Measurements from ENCODE around the gene HDAC10. TPM values are rescaled to one million over a fixed set of nuclear protein-coding genes. Genes with fewer than 3 reads are reported as not detected.

Gene HDAC10
- polyA plus RNA-seq, 1 of the 3 experiments (the other 2 are of a cell fraction) = 51.9 TPM

DNA sequence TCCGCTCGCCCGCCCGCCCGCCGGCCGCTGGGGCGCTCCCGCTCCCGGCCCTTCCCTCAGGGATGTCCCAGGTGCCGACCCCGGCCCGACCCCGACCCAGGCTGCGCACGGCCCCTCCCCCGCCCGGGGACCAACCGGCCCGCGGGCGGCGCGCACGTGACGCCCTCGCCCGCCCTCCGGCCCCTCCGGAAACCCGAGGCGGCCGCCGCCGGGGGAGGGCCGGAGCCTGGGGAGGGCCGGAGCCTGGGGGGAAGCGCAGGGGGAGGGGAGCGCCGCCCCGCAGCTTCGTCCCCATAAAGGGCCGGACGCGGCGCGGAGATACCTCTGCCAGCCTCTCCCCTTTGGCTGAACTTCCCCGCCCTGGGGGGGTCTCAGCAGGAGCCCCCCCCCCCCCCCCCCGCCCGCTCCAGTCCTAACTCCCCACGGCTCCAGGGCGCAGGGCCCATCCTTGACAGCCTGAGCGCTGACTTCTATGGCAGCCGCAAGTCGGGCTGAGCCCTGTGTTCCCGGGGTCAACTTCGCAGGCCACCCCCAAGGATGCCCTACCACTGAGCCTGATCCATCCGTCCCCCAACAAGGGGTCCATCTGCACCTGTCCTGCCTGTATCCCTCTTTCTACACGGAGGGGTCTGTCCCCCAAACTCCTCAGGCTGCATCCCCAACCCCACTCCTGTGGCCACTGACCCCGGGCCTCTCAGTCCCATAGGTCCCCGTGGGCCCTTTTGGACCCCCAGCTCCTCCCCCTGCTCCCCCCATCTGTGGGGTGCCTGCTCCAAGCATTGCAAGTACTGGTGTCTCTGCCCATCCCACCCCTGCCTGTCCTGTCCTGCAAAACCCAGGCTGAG, 10.8 kb upstream of the HDAC10 start, which contains the start of gene MAPK12 (continued):
- TF ChIP-seq EZH2phosphoT487 (IDR thresholded peaks at IDR 0.05; ENCODE audit: borderline replicate concordance, low read depth) (no peak), POLR2AphosphoS5 (IDR thresholded peaks at IDR 0.05; ENCODE audit: low read depth, low read length) (no peak), NRF1 (IDR thresholded peaks at IDR 0.05; ENCODE audit: low read depth, low read length) (no peak), ELF1 (IDR thresholded peaks at IDR 0.05) (no peak), MEF2A (IDR thresholded peaks at IDR 0.05; ENCODE audit: borderline replicate concordance, low read depth) (no peak), RCOR1 (IDR thresholded peaks at IDR 0.05; ENCODE audit: low read length) (no peak)
- TF ChIP-seq, protein P1, sequence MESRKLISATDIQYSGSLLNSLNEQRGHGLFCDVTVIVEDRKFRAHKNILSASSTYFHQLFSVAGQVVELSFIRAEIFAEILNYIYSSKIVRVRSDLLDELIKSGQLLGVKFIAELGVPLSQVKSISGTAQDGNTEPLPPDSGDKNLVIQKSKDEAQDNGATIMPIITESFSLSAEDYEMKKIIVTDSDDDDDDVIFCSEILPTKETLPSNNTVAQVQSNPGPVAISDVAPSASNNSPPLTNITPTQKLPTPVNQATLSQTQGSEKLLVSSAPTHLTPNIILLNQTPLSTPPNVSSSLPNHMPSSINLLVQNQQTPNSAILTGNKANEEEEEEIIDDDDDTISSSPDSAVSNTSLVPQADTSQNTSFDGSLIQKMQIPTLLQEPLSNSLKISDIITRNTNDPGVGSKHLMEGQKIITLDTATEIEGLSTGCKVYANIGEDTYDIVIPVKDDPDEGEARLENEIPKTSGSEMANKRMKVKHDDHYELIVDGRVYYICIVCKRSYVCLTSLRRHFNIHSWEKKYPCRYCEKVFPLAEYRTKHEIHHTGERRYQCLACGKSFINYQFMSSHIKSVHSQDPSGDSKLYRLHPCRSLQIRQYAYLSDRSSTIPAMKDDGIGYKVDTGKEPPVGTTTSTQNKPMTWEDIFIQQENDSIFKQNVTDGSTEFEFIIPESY (IDR thresholded peaks at IDR 0.05; ENCODE audit: borderline replicate concordance, low read depth) = no peak
- TF ChIP-seq, protein P2, sequence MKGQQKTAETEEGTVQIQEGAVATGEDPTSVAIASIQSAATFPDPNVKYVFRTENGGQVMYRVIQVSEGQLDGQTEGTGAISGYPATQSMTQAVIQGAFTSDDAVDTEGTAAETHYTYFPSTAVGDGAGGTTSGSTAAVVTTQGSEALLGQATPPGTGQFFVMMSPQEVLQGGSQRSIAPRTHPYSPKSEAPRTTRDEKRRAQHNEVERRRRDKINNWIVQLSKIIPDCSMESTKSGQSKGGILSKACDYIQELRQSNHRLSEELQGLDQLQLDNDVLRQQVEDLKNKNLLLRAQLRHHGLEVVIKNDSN (IDR thresholded peaks at IDR 0.05; ENCODE audit: borderline replicate concordance, low read depth) = peak; percentile 79
- TF ChIP-seq, protein P3, sequence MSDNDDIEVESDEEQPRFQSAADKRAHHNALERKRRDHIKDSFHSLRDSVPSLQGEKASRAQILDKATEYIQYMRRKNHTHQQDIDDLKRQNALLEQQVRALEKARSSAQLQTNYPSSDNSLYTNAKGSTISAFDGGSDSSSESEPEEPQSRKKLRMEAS (IDR thresholded peaks at IDR 0.05; ENCODE audit: low read depth) = 0 out of 2 replicates have a peak, but pooled peaks have one; percentile 8

DNA sequence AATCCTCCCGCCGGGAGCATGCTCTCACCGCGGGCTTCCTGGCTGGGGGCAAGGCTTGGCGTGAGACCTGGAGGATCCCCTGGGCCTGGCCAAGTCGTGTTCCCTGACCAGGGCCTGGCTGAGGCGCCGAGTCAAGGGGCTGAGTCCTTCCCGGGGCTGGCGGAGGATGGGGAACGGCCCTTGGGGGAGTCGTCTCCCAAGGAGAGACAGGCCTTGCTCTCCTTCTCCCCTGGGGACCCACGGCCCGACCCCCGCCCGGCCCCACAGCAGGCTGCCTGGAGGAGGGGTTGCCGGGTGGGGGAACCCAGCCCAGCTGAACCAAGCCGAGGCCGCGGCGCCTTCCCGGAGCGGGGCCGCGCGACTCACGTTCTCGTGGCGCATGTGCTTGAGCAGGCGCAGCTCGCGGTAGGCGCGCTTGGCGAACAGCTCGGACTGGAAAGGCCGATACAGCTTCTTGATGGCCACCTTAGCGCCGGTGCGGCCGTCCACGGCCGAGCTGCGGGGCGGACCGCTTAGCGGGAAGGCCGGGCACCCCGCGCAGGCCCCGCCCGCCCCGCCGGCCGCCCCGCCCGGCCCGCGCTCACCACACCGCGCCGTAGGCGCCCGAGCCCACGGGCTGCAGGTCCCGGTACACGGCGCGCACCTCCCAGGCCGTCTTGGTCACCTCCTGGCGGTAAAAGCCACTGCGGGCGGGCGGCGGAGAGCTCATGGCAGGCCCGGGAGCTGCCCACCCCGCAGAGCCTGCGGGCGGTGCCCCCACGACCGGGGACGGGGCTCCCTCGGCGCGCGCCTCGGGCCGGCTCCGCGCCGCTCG, 9.9 kb upstream of the HDAC10 start:
- POLR2A ChIA-PET = interaction anchor here (1.0 to 1.8 kb wide), 3 partner anchors 11 to 81 kb away, joined by 3 to 4 read pairs (median 3); no protein-coding TSS in a partner anchor
- H3K9ac ChIP-seq = peak overlapping the region; percentile 73

More for the DNA sequence above, 9.9 kb upstream of the HDAC10 start:
- no peaks in the 10 kb centered on the region for H3K27me3 ChIP-seq (ENCODE audit: insufficient read depth)
- H3K79me2 ChIP-seq (ENCODE audit: insufficient read depth) = peaks cover 27% of the 10 kb centered on the region
- peaks cover 14 to 25% of the 10 kb centered on the region in 2 experiments; a peak in 2 of 4 replicates for H3K4me1 ChIP-seq (ENCODE audit: control insufficient read depth in 1 of 2, insufficient read depth in 2 of 2, low read depth in 1 of 2, low read length in 1 of 2)
- no peaks in the 10 kb centered on the region for H3F3A ChIP-seq (replicated peaks; ENCODE audit: insufficient read depth)
- no peaks in the 10 kb centered on the region for H3K9me2 ChIP-seq
- peak; percentile 50; the same call in 1 of the 2 replicates for TF ChIP-seq MXI1 (IDR thresholded peaks at IDR 0.05; ENCODE audit: low read depth, low read length)
- TF ChIP-seq MEF2A (IDR thresholded peaks at IDR 0.05; ENCODE audit: borderline replicate concordance, low read depth) = no peak
- TF ChIP-seq, protein P3 (IDR thresholded peaks at IDR 0.05; ENCODE audit: low read depth) = peak; percentile 79
- no peak for TF ChIP-seq SMC3 (IDR thresholded peaks at IDR 0.05; ENCODE audit: low read depth, low read length)
- TF ChIP-seq, protein P2 (IDR thresholded peaks at IDR 0.05; ENCODE audit: borderline replicate concordance, low read depth) = no peak
- no peak for TF ChIP-seq FOSL2 (IDR thresholded peaks at IDR 0.05; ENCODE audit: borderline replicate concordance, low read depth)
- peak; percentile 44; the same call in 1 of the 2 replicates for TF ChIP-seq SIN3A (IDR thresholded peaks at IDR 0.05; ENCODE audit: borderline replicate concordance, low read depth, low read length)
- TF ChIP-seq NRF1 (IDR thresholded peaks at IDR 0.05; ENCODE audit: low read depth, low read length) = peak; percentile 69
- DNase-seq = peak; percentile 84
- CTCF ChIA-PET = interaction anchor here (0.7 to 4.9 kb wide), 7 partner anchors 9 to 265 kb away, joined by 3 to 34 read pairs (median 22); partner anchors contain the start of genes DENND6B and HDAC10
- H4K20me1 ChIP-seq (ENCODE audit: insufficient read depth) = no peaks in the 10 kb centered on the region
- H3K36me3 ChIP-seq (replicated peaks in 1 of 2; ENCODE audit: control insufficient read depth in 1 of 2, insufficient read depth in 2 of 2, low read length in 1 of 2) = peaks cover 0 to 16% of the 10 kb centered on the region in 2 experiments
- H3K4me3 ChIP-seq (ENCODE audit: low read depth in 2 of 2, low read length in 1 of 2) = peak overlapping the region; percentile 67 to 72
- peak overlapping the region; percentile 91 for H3K4me2 ChIP-seq
- peak overlapping the region; percentile 26 to 81 for H3K27ac ChIP-seq (ENCODE audit: low read depth in 2 of 2, low read length in 1 of 2)
- no peak overlapping the region for H2AFZ ChIP-seq (ENCODE audit: low read depth)
- 5% methylated on average over 11 of the region's 92 CpGs for WGBS (ENCODE audit: low lambda C conversion rate)
- H3K9me3 ChIP-seq = no peaks in the 10 kb centered on the region
